GM12878 (cell line): ENCODE measurements around the gene SETBP1. TPM values are rescaled to one million over a fixed set of nuclear protein-coding genes. Genes with fewer than 3 reads are reported as not detected.

Source experiments
- ATAC-seq: fragments of 200-7000 bp; cut with Tn5 transposase; 3 replicates; pipeline ENCODE4 v1.9.1; 2020; ENCODE audit warnings: mild to moderate bottlenecking, moderate library complexity
- BruUV-seq: library from RNA; stranded (reverse); fragments of 400-500 nt; replicated peaks from 2 replicates; lab custom pipeline; 2021; lab: Mats Ljungman, UMichigan
- CTCF ChIA-PET: fragments of 300-600 bp; sonication (Branson Sonifier 250); formaldehyde crosslinking; extraction: SDS; loops from one replicate; lab custom pipeline; 2021; ENCODE audit warnings: inconsistent platforms; lab: Yijun Ruan, JAX
- POLR2A ChIA-PET: fragments of 350-600 bp; formaldehyde crosslinking; extraction: SDS; loops from one replicate; lab custom pipeline; 2021; ENCODE audit warnings: inconsistent platforms; lab: Charles Lee
- RAD21 ChIA-PET: fragments of 300-600 bp; sonication (Branson Sonifier 250); formaldehyde crosslinking; loops from one replicate; lab custom pipeline; 2023; ENCODE audit warnings: antibody characterized with exemption; ENCODE audit not compliant: unreplicated experiment; lab: Charles Lee
- SMC1A ChIA-PET: fragments of 300-600 bp; sonication (Branson Sonifier 250); formaldehyde crosslinking; loops from one replicate; lab custom pipeline; 2023; ENCODE audit not compliant: unreplicated experiment, uncharacterized antibody; lab: Charles Lee
- DNase-seq: peaks from one replicate; pipeline ENCODE4 v3.0.0-alpha.2; 2011; ENCODE audit warnings: low read depth, low spot score
- FAIRE-seq: peaks from 3 replicates; lab custom pipeline; 2011; peaks lifted over from hg19 to GRCh38; lab: Jason Lieb, UNC
- H2AFZ ChIP-seq: 2 replicates; pipeline ENCODE4 v1.6.0; 2011; ENCODE audit warnings: low read depth, low read length, control low read depth; ENCODE audit not compliant: control insufficient read depth
- H3K27ac ChIP-seq: 2 replicates; pipeline ENCODE4 v1.5.1; 2011; ENCODE audit warnings: control low read depth; ENCODE audit not compliant: control insufficient read depth, insufficient read depth
- H3K27me3 ChIP-seq, 2 experiments: replicated peaks in 1 of 2; 2 replicates each; pipeline versions ENCODE4 v1.6.0 to v1.6.1; 2011; ENCODE audit warnings: low read length in 1 of 2; ENCODE audit not compliant: control insufficient read depth in 2 of 2, insufficient read depth in 2 of 2
- H3K36me3 ChIP-seq, 2 experiments: 2 replicates each; pipeline ENCODE4 v1.5.1; 2011; ENCODE audit warnings: low read length in 1 of 2; ENCODE audit not compliant: control insufficient read depth in 2 of 2, insufficient read depth in 2 of 2
- H3K4me1 ChIP-seq: 2 replicates; pipeline ENCODE4 v1.6.1; 2011; ENCODE audit warnings: mild to moderate bottlenecking, low read length, moderate library complexity, mixed read lengths; ENCODE audit not compliant: control insufficient read depth, insufficient read depth
- H3K4me2 ChIP-seq: 2 replicates; pipeline ENCODE4 v1.6.0; 2011; ENCODE audit warnings: control low read depth; ENCODE audit not compliant: control insufficient read depth, insufficient read depth
- H3K4me3 ChIP-seq: fragments of 200-600 bp; sonication (generic); 2 replicates; pipeline ENCODE4 v1.5.1; 2016
- H3K79me2 ChIP-seq: 2 replicates; pipeline ENCODE4 v1.6.0; 2011; ENCODE audit warnings: low read length; ENCODE audit not compliant: control insufficient read depth, insufficient read depth
- H3K9ac ChIP-seq: 2 replicates; pipeline ENCODE4 v1.8.0; 2011; ENCODE audit warnings: low read length, control low read depth, mixed read lengths; ENCODE audit not compliant: control insufficient read depth, insufficient read depth
- H3K9me3 ChIP-seq: replicated peaks from 3 replicates; pipeline ENCODE4 v1.5.1; 2011; ENCODE audit warnings: mild to moderate bottlenecking, low read length; ENCODE audit not compliant: control insufficient read depth, insufficient read depth
- H4K20me1 ChIP-seq: 2 replicates; pipeline ENCODE4 v1.6.0; 2011; ENCODE audit not compliant: control insufficient read depth, insufficient read depth
- ASH2L ChIP-seq: fragments of 300-600, 200-600 bp; sonication (generic); IDR thresholded peaks from 2 replicates; pipeline ENCODE4 v1.6.1; 2017; ENCODE audit warnings: low read depth, mild to moderate bottlenecking, borderline replicate concordance
- BACH1 ChIP-seq: fragments of 450-650 bp; IDR thresholded peaks from 2 replicates; pipeline ENCODE4 v1.6.1; 2017; ENCODE audit warnings: mild to moderate bottlenecking, borderline replicate concordance
- E2F8 ChIP-seq: fragments of 450-650 bp; IDR thresholded peaks from 2 replicates; pipeline ENCODE4 v1.6.1; 2018; ENCODE audit warnings: mild to moderate bottlenecking, low read depth, moderate library complexity; ENCODE audit not compliant: partially characterized antibody
- FOXK2 ChIP-seq: fragments of 450-650 bp; IDR thresholded peaks from 2 replicates; pipeline ENCODE4 v1.6.1; 2017; ENCODE audit warnings: mild to moderate bottlenecking, moderate library complexity
- HDGF ChIP-seq: fragments of 450-650 bp; IDR thresholded peaks from 2 replicates; pipeline ENCODE4 v1.6.1; 2016; ENCODE audit warnings: antibody characterized with exemption
- JUND ChIP-seq: IDR thresholded peaks from 2 replicates; pipeline ENCODE4 v1.6.1; 2012; ENCODE audit warnings: low read depth, mild to moderate bottlenecking, low read length, improper control_type of control experiment, moderate library complexity
- KAT2A ChIP-seq: conservative IDR thresholded peaks from 2 replicates; pipeline ENCODE4 v1.6.1; 2011; ENCODE audit warnings: low read depth, low read length; ENCODE audit not compliant: control insufficient read depth
- KDM1A ChIP-seq: fragments of 200-600 bp; sonication (generic); IDR thresholded peaks from 2 replicates; pipeline ENCODE4 v1.6.1; 2016; ENCODE audit warnings: borderline replicate concordance
- LARP7 ChIP-seq: fragments of 450-650 bp; IDR thresholded peaks from 2 replicates; pipeline ENCODE4 v1.6.1; 2017; ENCODE audit warnings: mild to moderate bottlenecking
- MEF2B ChIP-seq: fragments of 450-650 bp; IDR thresholded peaks from 2 replicates; pipeline ENCODE4 v1.6.1; 2018; ENCODE audit warnings: mild to moderate bottlenecking, moderate library complexity; ENCODE audit not compliant: partially characterized antibody, poor library complexity, severe bottlenecking
- MXI1 ChIP-seq: fragments of 150-350 bp; IDR thresholded peaks from 2 replicates; pipeline ENCODE4 v1.6.1; 2011; ENCODE audit warnings: low read depth, mild to moderate bottlenecking, inconsistent platforms, low read length, improper control_type of control experiment
- NKRF ChIP-seq: fragments of 450-650 bp; conservative IDR thresholded peaks from 2 replicates; pipeline ENCODE4 v1.6.1; 2017; ENCODE audit warnings: mild to moderate bottlenecking, moderate library complexity
- TCF7 ChIP-seq: IDR thresholded peaks from 2 replicates; pipeline ENCODE4 v1.6.1; 2014; ENCODE audit warnings: antibody characterized with exemption, borderline replicate concordance
- ZBED1 ChIP-seq: IDR thresholded peaks from 2 replicates; pipeline ENCODE4 v1.6.1; 2016; ENCODE audit warnings: borderline replicate concordance
- ZNF592 ChIP-seq: fragments of 450-650 bp; IDR thresholded peaks from 2 replicates; pipeline ENCODE4 v1.6.1; 2017; ENCODE audit warnings: mild to moderate bottlenecking, moderate library complexity
- ZNF622 ChIP-seq: fragments of 450-650 bp; IDR thresholded peaks from 2 replicates; pipeline ENCODE4 v1.6.1; 2017; ENCODE audit warnings: mild to moderate bottlenecking, inconsistent platforms
- ZZZ3 ChIP-seq: IDR thresholded peaks from 2 replicates; pipeline ENCODE4 v1.6.1; 2011; ENCODE audit warnings: low read depth; ENCODE audit not compliant: control insufficient read depth, insufficient read length
- WGBS: methylation state at CpG from one replicate; pipeline ENCODE4 v1.1.6; 2016; ENCODE audit warnings: low lambda C conversion rate; ENCODE audit not compliant: insufficient replicate concordance, insufficient coverage; ENCODE audit errors: missing lambda C conversion rate; 5-methylcytosine and 5-hydroxymethylcytosine counted together
- in situ Hi-C: fragments of 300-500 bp; cut with MboI; formaldehyde crosslinking; loops from 9 replicates; pipeline ENCODE4 v1.14.3; 2018; ENCODE audit warnings: mixed read lengths
- intact Hi-C: fragments of 100-400 bp; cut with micrococcal nuclease; formaldehyde crosslinking; loops from one replicate; pipeline ENCODE4 v1.14.2; 2022; ENCODE audit not compliant: unreplicated experiment
- polyA plus RNA-seq, 11 experiments: library from polyadenylated mRNA; depleted of rRNA in 4 of 11; unstranded in 6 of 11; stranded (reverse) in 5 of 11; fragments of >200 nt; fragmentation: Nextera tagmentation in 4 of 11; fragmentation: Illumina TruSeq in 1 of 11; extraction: Ambion mirVana in 4 of 11; extraction: Trizol in 1 of 11; gene quantifications; 1 replicate in 1 of 11; 2 replicates in 10 of 11; pipeline versions ENCODE4 v1.2.1 to v1.2.3, GENCODE V29; 2011 to 2016; ENCODE audit warnings: inconsistent platforms in 2 of 11, missing spikeins in 2 of 11, low read depth in 1 of 11
- total RNA-seq, 4 experiments: library from RNA; depleted of rRNA in 3 of 4; stranded (reverse); fragments of >200 nt in 3 of 4; fragmentation: Illumina TruSeq in 1 of 4; extraction: Trizol in 1 of 4; gene quantifications; 2 replicates each; pipeline versions ENCODE4 v1.2.1 to v1.2.3, GENCODE V29; 2013 to 2021

SETBP1 gene
- total and polyA plus RNA-seq, 10 of the 15 experiments (the other 5 are each of a cell fraction or from before 2014, with no cell fraction given): 0.99 to 29.7 (median 8.3) TPM

DNA sequence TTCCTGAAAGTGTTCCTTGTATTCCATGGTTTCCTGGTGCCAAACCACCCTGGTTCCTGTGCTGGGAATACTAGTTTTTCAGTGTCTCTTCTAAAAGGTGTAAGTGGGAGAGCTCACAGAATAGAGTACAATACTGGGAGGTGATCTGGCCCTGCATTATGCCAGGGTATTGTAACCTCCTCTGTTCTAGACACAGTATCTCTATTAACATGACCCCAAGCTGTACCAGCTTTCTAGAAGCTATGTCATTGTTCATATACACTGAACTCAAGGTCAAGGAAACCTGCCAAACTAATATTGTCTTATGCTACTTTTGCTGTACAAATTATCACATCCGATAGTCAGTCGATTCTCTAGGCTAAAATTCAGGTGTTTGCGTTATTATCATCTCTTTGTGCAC is 32.7 kb downstream of the SETBP1 start:
- Histone ChIP-seq H3K4me1 (peaks cover 38% of the 10 kb centered on the region), H3K9ac (no peak overlapping the region)
- SMC1A ChIA-PET: interaction anchor here (1.0 to 2.7 kb wide), 4 partner anchors 10 to 182 kb away, joined by 4 to 9 read pairs (median 6); no protein-coding TSS in a partner anchor
- TF ChIP-seq MEF2B (no peak), ZZZ3 (no peak), HDGF (no peak), KAT2A (no peak), ASH2L (no peak), ZNF592 (no peak), ZNF622 (no peak), JUND (no peak), E2F8 (no peak), ZBED1 (no peak), MXI1 (no peak), FOXK2 (no peak), KDM1A (no peak), BACH1 (no peak), NKRF (no peak), LARP7 (no peak), TCF7 (no peak)

More for the DNA sequence above, 32.7 kb downstream of the SETBP1 start:
- Histone ChIP-seq H2AFZ (no peak overlapping the region), H3K27ac (no peak overlapping the region), H3K9me3 (no peaks in the 10 kb centered on the region), H3K4me3 (no peak overlapping the region), H4K20me1 (no peaks in the 10 kb centered on the region), H3K36me3 (peaks cover 0 to 2% of the 10 kb centered on the region in 2 experiments; a peak in 1 of 4 replicates), H3K79me2 (peaks cover 2% of the 10 kb centered on the region; the same call in 1 of the 2 replicates), H3K27me3 (no peaks in the 10 kb centered on the region), H3K4me2 (no peak overlapping the region)
- BruUV-seq: no TSS peak
- DNase-seq (no peak), ATAC-seq (no peak), FAIRE-seq (no peak)
- in situ Hi-C loops (no loop called here), intact Hi-C loops (no loop called here)
- CTCF ChIA-PET: interaction anchor here (0.7 to 0.9 kb wide), 2 partner anchors 26 to 413 kb away, joined by 3 to 4 read pairs; no protein-coding TSS in a partner anchor
- POLR2A ChIA-PET: interaction anchor here (0.5 to 0.6 kb wide), 2 partner anchors 148 to 212 kb away, joined by 3 to 4 read pairs; no protein-coding TSS in a partner anchor
- WGBS: 99% methylated on average over 3 of the region's 3 CpGs
- RAD21 ChIA-PET: interaction anchor here (1.6 kb wide), 2 partner anchors 30 to 31 kb away, joined by 4 read pairs; no protein-coding TSS in a partner anchor
